Gastrocnemius medialis (tissue), 4 donors: Measurements from ENCODE around the gene ARHGAP22. TPM values are rescaled to one million over a fixed set of nuclear protein-coding genes. Genes with fewer than 3 reads are reported as not detected.

ENCODE experiments used
- ATAC-seq, 2 donors: fragments of 150-250 bp; one replicate each; pipeline ENCODE4 v1.9.1; 2016
- DNase-seq, 2 donors: peaks; one replicate each; pipeline ENCODE4 v3.0.0-alpha.2; 2019
- H3K27ac ChIP-seq, 4 donors: fragments of 200-600 bp; sonication (generic); 1 replicate in 1 of 4; 2 replicates in 3 of 4; pipeline ENCODE4 v1.5.1; 2016 to 2018; ENCODE audit warnings: mild to moderate bottlenecking in 2 of 4, moderate library complexity in 1 of 4
- H3K27me3 ChIP-seq, 3 donors: fragments of 200-600 bp; sonication (generic) in 2 of 3; 1 replicate in 1 of 3; 2 replicates in 2 of 3; pipeline versions ENCODE4 v1.5.1 to v1.6.0; 2016 to 2019; ENCODE audit warnings: mild to moderate bottlenecking in 1 of 3, moderate library complexity in 1 of 3
- H3K36me3 ChIP-seq, 2 donors: fragments of 200-600 bp; sonication (generic) in 1 of 2; one replicate each; pipeline ENCODE4 v1.5.1; 2017 to 2018
- H3K4me1 ChIP-seq, 2 donors: fragments of 200-600 bp; sonication (generic) in 1 of 2; one replicate each; pipeline ENCODE4 v1.5.1; 2016 to 2017; ENCODE audit warnings: mild to moderate bottlenecking in 2 of 2
- H3K4me3 ChIP-seq, 4 donors: fragments of 200-600 bp; sonication (generic) in 3 of 4; 1 replicate in 1 of 4; 2 replicates in 3 of 4; pipeline ENCODE4 v1.5.1; 2016 to 2019; ENCODE audit warnings: mild to moderate bottlenecking in 2 of 4
- H3K9me3 ChIP-seq, 3 donors: fragments of 200-600 bp; sonication (generic) in 2 of 3; 1 replicate in 1 of 3; 2 replicates in 2 of 3; pipeline ENCODE4 v1.5.1; 2016 to 2019
- CTCF ChIP-seq, 5 experiments: fragments of 450-650 bp in 3 of 5; fragments of 200-600 bp in 2 of 5; sonication (generic) in 2 of 5; IDR thresholded peaks in 4 of 5; conservative IDR thresholded peaks in 1 of 5; 1 replicate in 4 of 5; 2 replicates in 1 of 5; pipeline ENCODE4 v1.5.1; 2016 to 2019; ENCODE audit warnings: antibody characterized with exemption in 5 of 5, mild to moderate bottlenecking in 3 of 5, moderate library complexity in 3 of 5
- POLR2A ChIP-seq, 2 donors: fragments of 450-650 bp; IDR thresholded peaks; one replicate each; pipeline ENCODE4 v1.6.1; 2017; ENCODE audit warnings: antibody characterized with exemption in 2 of 2, mild to moderate bottlenecking in 2 of 2, moderate library complexity in 2 of 2
- in situ Hi-C, 4 donors: fragments of 200-750 bp; cut with MboI; loops; one replicate each; pipeline versions ENCODE4 v1.15.0 to v1.8.0; 2017; ENCODE audit warnings: low sequenced_read_pairs in 4 of 4
- intact Hi-C: fragments of 100-400 bp; cut with DNase I; formaldehyde crosslinking; loops from one replicate; pipeline ENCODE4 v1.15.1; 2023; ENCODE audit warnings: low total_unique reads
- total RNA-seq, 4 donors: library from RNA; depleted of rRNA; stranded (reverse); fragments of >200 nt; gene quantifications; one replicate each; pipeline versions ENCODE4 v1.1.0 to v1.2.3, GENCODE V29; 2016

The ARHGAP22 gene
- total RNA-seq, 4 donors from 2014 or later: 0.69 to 0.92 (median 0.72) TPM; not detected in 1

- no peaks in the 10 kb centered on the region for H3K9me3 ChIP-seq
- DNase-seq: no peak
- intact Hi-C loops (no loop called here), in situ Hi-C loops (no loop called here)
- no peak for TF ChIP-seq POLR2A (IDR thresholded peaks at IDR 0.05)
- no peak for TF ChIP-seq CTCF (IDR thresholded peaks at IDR 0.05 in 4 of 5, conservative IDR thresholded peaks at IDR 0.05 in 1 of 5)
- H3K36me3 ChIP-seq: no peaks in the 10 kb centered on the region
- no peaks in the 10 kb centered on the region for H3K4me1 ChIP-seq
- no peak for ATAC-seq
- H3K27ac ChIP-seq: no peak overlapping the region
- no peaks in the 10 kb centered on the region for H3K27me3 ChIP-seq
- no peak overlapping the region for H3K4me3 ChIP-seq
Observed at GRCh38 chr10:48481385-48481784, 123.5 kb downstream of the ARHGAP22 start.

DNA sequence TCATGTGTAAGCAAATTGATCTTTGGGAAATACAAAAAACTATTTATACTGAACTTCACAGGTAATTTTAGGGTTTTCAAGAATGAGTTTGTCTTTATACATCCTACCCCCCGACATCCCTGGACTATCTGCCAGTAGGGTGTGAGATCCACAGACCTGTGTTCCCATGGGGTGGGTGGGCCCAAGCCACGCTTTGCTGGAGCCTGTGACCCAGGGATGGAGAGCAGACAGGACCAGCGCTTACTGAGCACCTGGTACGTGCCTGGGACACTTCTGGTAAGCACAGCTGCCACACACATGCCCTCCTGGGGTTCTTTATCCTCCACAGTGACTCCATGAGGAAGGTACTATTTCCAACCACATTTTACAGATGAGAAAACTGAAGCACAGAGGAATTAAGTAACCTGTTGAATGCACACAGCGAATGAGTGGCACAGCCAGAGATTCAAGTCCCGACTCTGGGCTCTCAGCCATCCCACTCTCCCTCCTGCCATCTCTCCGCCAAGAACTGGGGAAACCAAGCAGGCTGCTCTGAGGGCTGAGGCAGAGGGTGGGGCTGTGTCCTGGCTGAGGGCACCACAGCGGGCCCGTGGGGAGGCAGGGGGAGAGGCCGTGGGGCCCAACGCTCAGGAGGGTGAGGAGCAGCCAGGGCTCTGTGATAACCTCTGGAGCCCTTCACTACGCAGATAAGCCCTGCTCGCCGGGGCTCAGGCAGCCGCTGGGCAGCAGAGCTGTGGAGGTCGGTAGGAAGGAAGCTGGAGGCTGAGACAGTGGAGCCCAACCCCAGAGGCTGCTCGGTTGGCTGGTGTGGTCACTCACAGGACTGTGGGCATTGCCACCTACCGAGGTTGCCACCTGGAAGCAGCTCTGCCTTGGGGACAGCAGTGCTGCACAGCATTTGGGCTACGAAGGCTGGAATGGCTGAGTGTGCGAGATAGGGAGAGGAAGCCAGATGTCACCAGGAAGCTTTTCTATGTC is 124.2 kb downstream of the ARHGAP22 start:
- Histone ChIP-seq H3K27me3 (no peaks in the 10 kb centered on the region), H3K27ac (no peak overlapping the region), H3K4me3 (no peak overlapping the region), H3K9me3 (no peaks in the 10 kb centered on the region), H3K4me1 (no peaks in the 10 kb centered on the region), H3K36me3 (no peaks in the 10 kb centered on the region)
- intact Hi-C loops: no loop called here
- TF ChIP-seq CTCF (IDR thresholded peaks at IDR 0.05 in 4 of 5, conservative IDR thresholded peaks at IDR 0.05 in 1 of 5): no peak
- TF ChIP-seq POLR2A (IDR thresholded peaks at IDR 0.05): no peak
- ATAC-seq (no peak), DNase-seq (no peak)
- in situ Hi-C loops: no loop called here

DNA sequence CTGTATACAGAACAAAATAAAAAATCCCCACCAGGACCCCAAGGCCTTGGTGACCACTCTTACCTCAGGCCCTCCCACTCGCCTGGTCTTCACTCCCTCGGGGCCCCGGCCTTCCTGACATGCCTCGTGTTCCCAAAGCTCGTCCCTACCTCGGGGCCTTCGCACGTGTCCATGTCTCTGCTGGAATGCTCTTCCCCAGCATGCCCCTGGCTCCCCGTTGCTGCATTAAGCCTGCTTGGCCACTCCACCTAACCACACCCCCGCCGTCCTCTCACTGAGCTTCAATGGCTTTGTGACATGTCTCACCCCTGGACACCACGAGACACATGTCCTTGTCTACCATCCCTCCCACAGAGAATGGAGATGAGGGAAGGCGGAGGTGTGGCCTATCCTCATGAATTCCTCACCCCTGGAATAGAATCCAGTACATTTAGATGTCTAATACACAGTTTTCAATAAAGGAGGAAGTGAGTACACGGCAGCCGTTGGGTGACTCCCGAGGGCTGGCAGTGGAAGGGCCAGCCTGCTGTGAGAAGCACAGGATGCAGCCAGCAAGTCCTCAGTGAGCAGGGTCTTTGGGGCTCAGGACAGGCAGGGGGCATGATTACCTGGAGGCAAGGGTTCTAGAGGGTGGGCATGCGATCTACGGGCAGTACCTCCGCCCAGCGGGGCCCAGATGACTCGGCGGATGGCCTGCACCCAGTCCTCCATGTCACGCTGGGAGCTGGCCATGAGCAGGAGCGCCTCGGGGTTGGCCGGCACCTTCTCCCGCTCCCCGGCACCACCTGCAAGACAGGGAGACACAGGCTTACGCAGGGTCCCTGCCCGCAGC is 125.7 kb downstream of the ARHGAP22 start:
- H3K9me3 ChIP-seq: no peaks in the 10 kb centered on the region
- H3K27ac ChIP-seq: no peak overlapping the region
- H3K4me1 ChIP-seq: no peaks in the 10 kb centered on the region
- no peak overlapping the region for H3K4me3 ChIP-seq
- ATAC-seq (no peak), DNase-seq (no peak)
- TF ChIP-seq POLR2A (IDR thresholded peaks at IDR 0.05) (no peak), CTCF (IDR thresholded peaks at IDR 0.05 in 4 of 5, conservative IDR thresholded peaks at IDR 0.05 in 1 of 5) (no peak)
- H3K36me3 ChIP-seq: no peaks in the 10 kb centered on the region
- H3K27me3 ChIP-seq: no peaks in the 10 kb centered on the region
- in situ Hi-C loops (no loop called here), intact Hi-C loops (no loop called here)

- Histone ChIP-seq H3K4me1 (no peaks in the 10 kb centered on the region), H3K9me3 (no peaks in the 10 kb centered on the region), H3K27me3 (no peaks in the 10 kb centered on the region), H3K36me3 (no peaks in the 10 kb centered on the region), H3K4me3 (no peak overlapping the region), H3K27ac (no peak overlapping the region)
- no peak for ATAC-seq
- intact Hi-C loops: no loop called here
- in situ Hi-C loops: no loop called here
- TF ChIP-seq POLR2A (IDR thresholded peaks at IDR 0.05) (no peak), CTCF (IDR thresholded peaks at IDR 0.05 in 4 of 5, conservative IDR thresholded peaks at IDR 0.05 in 1 of 5) (no peak)
- DNase-seq: no peak
Observed at GRCh38 chr10:48478469-48478868, 126.4 kb downstream of the ARHGAP22 start.
